H1 (cell line): ENCODE results near the gene SHISA7. TPM values are rescaled to one million over a fixed set of nuclear protein-coding genes. Genes with fewer than 3 reads are reported as not detected.

Experiments used
- CTCF ChIA-PET: fragments of 300-600 bp; sonication (Branson Sonifier 250); formaldehyde crosslinking; loops from one replicate; lab custom pipeline; 2021; ENCODE audit not compliant: partially characterized antibody; lab: Charles Lee
- POLR2A ChIA-PET: fragments of 300-600 bp; sonication (Branson Sonifier 250); formaldehyde crosslinking; loops from one replicate; lab custom pipeline; 2021; ENCODE audit warnings: inconsistent platforms; ENCODE audit not compliant: partially characterized antibody; lab: Charles Lee
- DNase-seq, 2 experiments: peaks; one replicate each; pipeline versions ENCODE4 v3.0.0 to v3.0.0-alpha.2; 2010 to 2022; ENCODE audit warnings: low spot score in 2 of 2, low read depth in 1 of 2, mixed read lengths in 1 of 2
- FAIRE-seq: peaks from 2 replicates; lab custom pipeline; 2011; peaks lifted over from hg19 to GRCh38; lab: Jason Lieb, UNC
- H2AFZ ChIP-seq: 2 replicates; pipeline ENCODE4 v1.8.1; 2012; ENCODE audit warnings: low read length, inconsistent platforms
- H2AK5ac ChIP-seq: 2 replicates; pipeline ENCODE4 v1.6.1; 2013; ENCODE audit warnings: low read depth, low read length
- H2BK120ac ChIP-seq: replicated peaks from 2 replicates; pipeline ENCODE3; 2013; ENCODE audit warnings: low read depth, low read length, inconsistent platforms
- H2BK12ac ChIP-seq: 2 replicates; pipeline ENCODE4 v1.6.1; 2013; ENCODE audit warnings: low read depth, low read length
- H2BK15ac ChIP-seq: 2 replicates; pipeline ENCODE4 v1.6.1; 2013; ENCODE audit warnings: low read length
- H2BK20ac ChIP-seq: 2 replicates; pipeline ENCODE4 v1.6.1; 2013; ENCODE audit warnings: low read length
- H2BK5ac ChIP-seq: 2 replicates; pipeline ENCODE4 v1.6.1; 2013; ENCODE audit warnings: low read depth, low read length
- H3K14ac ChIP-seq: 2 replicates; pipeline ENCODE4 v1.6.1; 2013; ENCODE audit warnings: inconsistent platforms; ENCODE audit not compliant: insufficient read length
- H3K18ac ChIP-seq: 2 replicates; pipeline ENCODE4 v1.6.1; 2013; ENCODE audit warnings: low read length; ENCODE audit errors: extremely low read depth
- H3K23ac ChIP-seq: 2 replicates; pipeline ENCODE4 v1.6.1; 2013; ENCODE audit warnings: inconsistent platforms; ENCODE audit not compliant: insufficient read length
- H3K23me2 ChIP-seq: 2 replicates; pipeline ENCODE4 v1.6.1; 2013; ENCODE audit warnings: low read depth, low read length
- H3K27ac ChIP-seq: 2 replicates; pipeline ENCODE4 v1.6.1; 2011; ENCODE audit warnings: low read depth, low read length, inconsistent platforms
- H3K27me3 ChIP-seq, 4 experiments: replicated peaks in 1 of 4; 1 replicate in 1 of 4; 2 replicates in 3 of 4; pipeline versions ENCODE4 v1.6.1 to v1.8.1; 2011 to 2013; ENCODE audit warnings: low read length in 3 of 4, mild to moderate bottlenecking in 3 of 4, inconsistent platforms in 2 of 4, mixed read lengths in 2 of 4, moderate library complexity in 1 of 4; ENCODE audit not compliant: control insufficient read depth in 3 of 4, insufficient read depth in 3 of 4; ENCODE audit errors: extremely low read depth in 1 of 4
- H3K36me3 ChIP-seq, 4 experiments: 2 replicates each; pipeline versions ENCODE4 v1.6.1 to v1.8.1; 2011 to 2013; ENCODE audit warnings: mild to moderate bottlenecking in 4 of 4, low read length in 3 of 4, moderate library complexity in 2 of 4, control low read depth in 1 of 4, inconsistent platforms in 1 of 4; ENCODE audit not compliant: insufficient read depth in 4 of 4, control insufficient read depth in 2 of 4
- H3K4ac ChIP-seq: replicated peaks from 2 replicates; pipeline ENCODE3; 2013; ENCODE audit warnings: low read length, low read depth, mixed read lengths, inconsistent platforms; ENCODE audit not compliant: insufficient read length
- H3K4me1 ChIP-seq, 4 experiments: replicated peaks in 1 of 4; 1 replicate in 1 of 4; 2 replicates in 3 of 4; pipeline versions ENCODE4 v1.6.1 to v1.8.1; 2011 to 2013; ENCODE audit warnings: low read length in 3 of 4, inconsistent platforms in 2 of 4, mixed read lengths in 1 of 4; ENCODE audit not compliant: insufficient read depth in 4 of 4, control insufficient read depth in 3 of 4
- H3K4me2 ChIP-seq, 2 experiments: 2 replicates each; pipeline versions ENCODE4 v1.6.1 to v1.8.1; 2011 to 2013; ENCODE audit warnings: low read depth in 2 of 2, low read length in 2 of 2, control low read depth in 1 of 2, inconsistent platforms in 1 of 2, mild to moderate bottlenecking in 1 of 2; ENCODE audit not compliant: insufficient read depth in 1 of 2
- H3K4me3 ChIP-seq, 4 experiments: fragments of 200-600, 300-600 bp in 1 of 4; sonication (generic), shearing (Covaris generic), sonication (Bioruptor Twin) in 1 of 4; 2 replicates each; pipeline versions ENCODE4 v1.5.1 to v1.8.1; 2011 to 2016; ENCODE audit warnings: low read length in 4 of 4, low read depth in 3 of 4, control low read depth in 2 of 4, inconsistent platforms in 2 of 4, mild to moderate bottlenecking in 2 of 4, mixed read lengths in 1 of 4, moderate library complexity in 1 of 4; ENCODE audit not compliant: insufficient read depth in 2 of 4; ENCODE audit errors: extremely low read depth in 1 of 4
- H3K56ac ChIP-seq: replicated peaks from 2 replicates; pipeline ENCODE3; 2013; ENCODE audit warnings: low read depth, mild to moderate bottlenecking, mixed read lengths, low read length, inconsistent platforms; ENCODE audit not compliant: insufficient read length
- H3K79me1 ChIP-seq: 2 replicates; pipeline ENCODE4 v1.6.1; 2013; ENCODE audit warnings: low read depth, low read length, control low read depth
- H3K79me2 ChIP-seq, 2 experiments: 2 replicates each; pipeline versions ENCODE4 v1.6.1 to v1.8.1; 2012 to 2013; ENCODE audit warnings: low read length in 2 of 2, mild to moderate bottlenecking in 2 of 2, inconsistent platforms in 1 of 2; ENCODE audit not compliant: insufficient read depth in 2 of 2, control insufficient read depth in 1 of 2
- H3K9ac ChIP-seq, 4 experiments: replicated peaks in 1 of 4; 1 replicate in 1 of 4; 2 replicates in 3 of 4; pipeline versions ENCODE4 v1.6.1 to v1.8.1; 2011 to 2013; ENCODE audit warnings: low read depth in 3 of 4, low read length in 3 of 4, control low read depth in 2 of 4, mild to moderate bottlenecking in 2 of 4, moderate library complexity in 2 of 4, inconsistent platforms in 1 of 4; ENCODE audit errors: extremely low read depth in 1 of 4
- H3K9me3 ChIP-seq, 2 experiments: 2 replicates each; pipeline versions ENCODE4 v1.6.1 to v1.8.1; 2012 to 2013; ENCODE audit warnings: mild to moderate bottlenecking in 2 of 2, moderate library complexity in 2 of 2, control low read depth in 1 of 2, inconsistent platforms in 1 of 2, low read depth in 1 of 2, low read length in 1 of 2, mixed read lengths in 1 of 2; ENCODE audit not compliant: insufficient read depth in 2 of 2
- H4K20me1 ChIP-seq, 2 experiments: replicated peaks in 1 of 2; 2 replicates each; pipeline versions ENCODE3 to v1.8.1; 2011 to 2013; ENCODE audit warnings: inconsistent platforms in 2 of 2, low read length in 2 of 2, mild to moderate bottlenecking in 1 of 2; ENCODE audit not compliant: insufficient read depth in 2 of 2, control insufficient read depth in 1 of 2
- H4K5ac ChIP-seq: 2 replicates; pipeline ENCODE4 v1.6.1; 2013; ENCODE audit warnings: low read length, low read depth, mixed read lengths, inconsistent platforms; ENCODE audit not compliant: insufficient read length
- H4K8ac ChIP-seq: 2 replicates; pipeline ENCODE4 v1.8.0; 2013; ENCODE audit warnings: mild to moderate bottlenecking, moderate library complexity, low read length, inconsistent platforms; ENCODE audit not compliant: insufficient read depth; ENCODE audit errors: extremely low read depth
- H4K91ac ChIP-seq: replicated peaks from 2 replicates; pipeline ENCODE3; 2013; ENCODE audit warnings: low read length, mixed read lengths, inconsistent platforms; ENCODE audit not compliant: insufficient read length
- CTCF ChIP-seq, 3 experiments: IDR thresholded peaks; 1 replicate in 2 of 3; 2 replicates in 1 of 3; pipeline versions ENCODE4 v1.5.1 to v1.6.1; 2011; ENCODE audit warnings: low read length in 3 of 3, mild to moderate bottlenecking in 3 of 3, inconsistent platforms in 2 of 3, low read depth in 1 of 3, moderate library complexity in 1 of 3; ENCODE audit not compliant: insufficient read depth in 1 of 3; ENCODE audit errors: control extremely low read depth in 1 of 3
- JUN ChIP-seq: IDR thresholded peaks from 2 replicates; pipeline ENCODE4 v1.6.1; 2011; ENCODE audit warnings: low read depth, mild to moderate bottlenecking, improper control_type of control experiment, low read length
- RXRA ChIP-seq: IDR thresholded peaks from 2 replicates; pipeline ENCODE4 v1.6.1; 2011; ENCODE audit warnings: low read depth, mild to moderate bottlenecking, low read length, moderate library complexity; ENCODE audit not compliant: insufficient read depth
- SP2 ChIP-seq: IDR thresholded peaks from 2 replicates; pipeline ENCODE4 v1.6.1; 2012; ENCODE audit warnings: mild to moderate bottlenecking, low read length, inconsistent platforms
- TAF1 ChIP-seq: IDR thresholded peaks from 2 replicates; pipeline ENCODE4 v1.6.1; 2011; ENCODE audit warnings: mild to moderate bottlenecking, low read depth, low read length
- WGBS, 2 experiments: shearing (Covaris generic) in 1 of 2; methylation state at CpG; one replicate each; pipeline versions ENCODE4 v1.1.6 to v1.1.7; 2013 to 2015; ENCODE audit warnings: low lambda C conversion rate in 2 of 2, mixed read lengths in 2 of 2, inconsistent platforms in 1 of 2, low coverage in 1 of 2, missing lambda C conversion rate in 1 of 2; ENCODE audit not compliant: insufficient replicate concordance in 2 of 2, insufficient coverage in 1 of 2, insufficient read length in 1 of 2; ENCODE audit errors: extremely low coverage in 1 of 2, missing lambda C conversion rate in 1 of 2; 5-methylcytosine and 5-hydroxymethylcytosine counted together
- polyA plus RNA-seq, 7 experiments: library from polyadenylated mRNA; depleted of rRNA in 3 of 7; stranded (reverse) in 5 of 7; unstranded in 2 of 7; fragments of >200 nt in 5 of 7; fragments of 200-250 nt in 2 of 7; gene quantifications; 1 replicate in 5 of 7; 2 replicates in 1 of 7; 4 replicates in 1 of 7; pipeline versions ENCODE4 v1.2.1 to v1.2.3, GENCODE V29; 2011 to 2013; ENCODE audit warnings: missing spikeins in 2 of 7, mixed read lengths in 2 of 7
- total RNA-seq: library from RNA; stranded (reverse); fragmentation: NEBNext Ultra II Directional; extraction: Animal tissue kit (Norgen Biotek cat#: 25700); gene quantifications from 2 replicates; pipeline ENCODE4 v1.2.1, GENCODE V29; 2021

The SHISA7 gene
- total and polyA plus RNA-seq, 2 of the 8 experiments (the other 6 are each of a cell fraction or from before 2014, with no cell fraction given): 0.76 to 1.0 TPM

- Histone ChIP-seq H3K56ac (no peak overlapping the region), H3K27ac (no peak overlapping the region), H3K79me2 (peaks cover 0 to 9% of the 10 kb centered on the region in 2 experiments; a peak in 2 of 4 replicates), H2BK15ac (peak overlapping the region; percentile 48; the same call in 1 of the 2 replicates), H3K4me3 (no peak overlapping the region), H3K36me3 (no peaks in the 10 kb centered on the region), H4K20me1 (no peaks in the 10 kb centered on the region), H4K8ac (no peak overlapping the region), H4K5ac (peak overlapping the region; percentile 58), H3K23ac (no peak overlapping the region), H3K4ac (no peak overlapping the region), H2BK120ac (no peak overlapping the region), H3K4me2 (peak overlapping the region; percentile 16 to 37; a peak in 1 of 4 replicates), H3K4me1 (peaks cover 0 to 16% (median 6%) of the 10 kb centered on the region in 4 experiments; a peak in 5 of 7 replicates), H3K9me3 (no peaks in the 10 kb centered on the region), H3K79me1 (peaks cover 6% of the 10 kb centered on the region; the same call in 1 of the 2 replicates), H3K9ac (0 out of 7 replicates have a peak overlapping the region, but pooled peaks of 1 of the 4 experiments have one; percentile 27), H2BK12ac (peak overlapping the region; percentile 44; the same call in 1 of the 2 replicates), H3K23me2 (peaks cover 3% of the 10 kb centered on the region), H2AK5ac (0 out of 2 replicates have a peak overlapping the region, but pooled peaks have one; percentile 13), H3K18ac (peak overlapping the region; percentile 83), H4K91ac (peak overlapping the region; percentile 56), H2AFZ (no peak overlapping the region), H2BK5ac (peak overlapping the region; percentile 21; the same call in 1 of the 2 replicates), H2BK20ac (peak overlapping the region; percentile 72; the same call in 1 of the 2 replicates), H3K27me3 (no peaks in the 10 kb centered on the region; a peak in 2 of 7 replicates), H3K14ac (no peak overlapping the region)
- TF ChIP-seq JUN (no peak), RXRA (no peak), SP2 (no peak), TAF1 (no peak), CTCF (IDR thresholded peaks at IDR 0.05; ENCODE audit: control extremely low read depth in 1 of 3, insufficient read depth in 1 of 3, low read depth in 1 of 3, low read length in 3 of 3) (no peak)
- whole genome bisulfite sequencing, 2 experiments: 59% methylated on average over 14 of the region's 16 CpGs; no CpG with 5 or more reads in 1 of the 2 experiments
- no peak for DNase-seq
- CTCF ChIA-PET: interaction anchor here (0.9 to 2.1 kb wide), 6 partner anchors 8 to 43 kb away, joined by 3 to 7 read pairs (median 5); partner anchors contain the start of genes C19orf85 and NAT14
- no peak for FAIRE-seq
- POLR2A ChIA-PET: interaction anchor here (1.0 to 7.6 kb wide), 6 partner anchors 9 to 126 kb away, joined by 3 to 57 read pairs (median 4); partner anchors contain the start of genes FIZ1, NAT14, SSC5D and ZNF524
Observed at GRCh38 chr19:55473225-55474012, 30.3 kb upstream of the SHISA7 start.
